GM23338 (cell line): ENCODE results near the gene NLRC3.

ENCODE experiments used
- CREB1 ChIP-seq: fragments of 250-450 bp; sonication (Bioruptor Pico); IDR thresholded peaks from 2 replicates; pipeline ENCODE4 v1.5.0; 2020; ENCODE audit warnings: low read depth, mild to moderate bottlenecking, moderate library complexity
- CTCF ChIP-seq, 2 experiments: fragments of 200-600 bp in 1 of 2; sonication (generic) in 1 of 2; conservative IDR thresholded peaks; 2 replicates each; pipeline versions ENCODE4 v1.5.1 to v1.6.1; 2016 to 2017; ENCODE audit warnings: antibody characterized with exemption in 2 of 2, low read depth in 2 of 2, mild to moderate bottlenecking in 2 of 2, moderate library complexity in 1 of 2
- ETS1 ChIP-seq: IDR thresholded peaks from 2 replicates; pipeline ENCODE4 v1.6.1; 2016; ENCODE audit warnings: antibody characterized with exemption
- EZH2 ChIP-seq: fragments of 200-600 bp; sonication (generic); IDR thresholded peaks from one replicate; pipeline ENCODE4 v1.8.0; 2017; ENCODE audit warnings: antibody characterized with exemption, mild to moderate bottlenecking, low read depth; ENCODE audit not compliant: unreplicated experiment
- EZH2phosphoT487 ChIP-seq: fragments of 200-600 bp; sonication (generic); IDR thresholded peaks from one replicate; pipeline ENCODE4 v1.8.1; 2018; ENCODE audit warnings: antibody characterized with exemption; ENCODE audit not compliant: unreplicated experiment
- JUNB ChIP-seq: IDR thresholded peaks from one replicate; pipeline ENCODE4 v1.6.1; 2016; ENCODE audit warnings: antibody characterized with exemption; ENCODE audit not compliant: unreplicated experiment
- NANOG ChIP-seq: IDR thresholded peaks from 2 replicates; pipeline ENCODE4 v1.6.1; 2016; ENCODE audit warnings: antibody characterized with exemption, borderline replicate concordance
- POLR2AphosphoS5 ChIP-seq: IDR thresholded peaks from 2 replicates; pipeline ENCODE4 v1.6.1; 2016; ENCODE audit warnings: antibody characterized with exemption, low read depth
- REST ChIP-seq: IDR thresholded peaks from one replicate; pipeline ENCODE4 v1.6.1; 2018; ENCODE audit warnings: antibody characterized with exemption; ENCODE audit not compliant: unreplicated experiment
- STAT1 ChIP-seq: IDR thresholded peaks from one replicate; pipeline ENCODE4 v1.6.1; 2016; ENCODE audit warnings: antibody characterized with exemption; ENCODE audit not compliant: unreplicated experiment
- ZNF114 ChIP-seq: fragments of 250-450 bp; sonication (Bioruptor Pico); IDR thresholded peaks from 2 replicates; pipeline ENCODE4 v1.5.0; 2020; ENCODE audit warnings: mild to moderate bottlenecking, moderate library complexity
- ZNF331 ChIP-seq: fragments of 250-450 bp; sonication (Bioruptor Pico); IDR thresholded peaks from 2 replicates; pipeline ENCODE4 v1.5.0; 2020; ENCODE audit warnings: low read depth, mild to moderate bottlenecking, moderate library complexity

GRCh38 chr16:3562914-3563480 lies 14.2 kb downstream of the NLRC3 start:
- TF ChIP-seq CTCF (conservative IDR thresholded peaks at IDR 0.05; ENCODE audit: low read depth in 2 of 2), result no peak
- no peak for TF ChIP-seq POLR2AphosphoS5
- TF ChIP-seq REST, result no peak
- no peak for TF ChIP-seq EZH2
- TF ChIP-seq EZH2phosphoT487, result no peak
- TF ChIP-seq JUNB, result no peak
- no peak for TF ChIP-seq CREB1
- no peak for TF ChIP-seq ETS1
- no peak for TF ChIP-seq ZNF114 (CRISPR knock-in tag)
- no peak for TF ChIP-seq ZNF331 (CRISPR knock-in tag)
- no peak for TF ChIP-seq NANOG
- TF ChIP-seq STAT1, result no peak
